ENCODE measurements around the gene FOXP1. TPM values are rescaled to one million over a fixed set of nuclear protein-coding genes. Genes with fewer than 3 reads are reported as not detected.

Gene FOXP1
- total RNA-seq, 1 donor from 2014 or later = 195 TPM

GRCh38 chr3:71217640-71218222 is 365.8 kb downstream of the FOXP1 start:
- peaks cover 2% of the 10 kb centered on the region for H3K4me1 Mint-ChIP-seq (ENCODE audit: unreplicated experiment)
- H3K27ac Mint-ChIP-seq (ENCODE audit: unreplicated experiment) = no peak overlapping the region
- DNase-seq (ENCODE audit: extremely low spot score, unreplicated experiment) = no peak
- peaks cover 6% of the 10 kb centered on the region for H3K9me3 Mint-ChIP-seq (ENCODE audit: unreplicated experiment)
- peaks cover 16% of the 10 kb centered on the region for H3K36me3 Mint-ChIP-seq (ENCODE audit: unreplicated experiment)
- H3K4me3 Mint-ChIP-seq (ENCODE audit: unreplicated experiment) = no peak overlapping the region
- TF ChIP-seq CTCF (IDR thresholded peaks at IDR 0.05) = no peak
- no peaks in the 10 kb centered on the region for H3K27me3 Mint-ChIP-seq (ENCODE audit: unreplicated experiment)

- peaks cover 13% of the 10 kb centered on the region for H3K4me1 Mint-ChIP-seq (ENCODE audit: unreplicated experiment)
Measured at GRCh38 chr3:71215351-71215750, 368.2 kb downstream of the FOXP1 start.

GRCh38 chr3:71214797-71215196 is 368.7 kb downstream of the FOXP1 start:
- H3K36me3 Mint-ChIP-seq (ENCODE audit: unreplicated experiment) = peaks cover 9% of the 10 kb centered on the region
- H3K27me3 Mint-ChIP-seq (ENCODE audit: unreplicated experiment) = no peaks in the 10 kb centered on the region
- TF ChIP-seq CTCF (IDR thresholded peaks at IDR 0.05) = no peak
- no peak overlapping the region for H3K27ac Mint-ChIP-seq (ENCODE audit: unreplicated experiment)
- H3K9me3 Mint-ChIP-seq (ENCODE audit: unreplicated experiment) = no peaks in the 10 kb centered on the region
- no peak overlapping the region for H3K4me3 Mint-ChIP-seq (ENCODE audit: unreplicated experiment)
- peaks cover 18% of the 10 kb centered on the region for H3K4me1 Mint-ChIP-seq (ENCODE audit: unreplicated experiment)
- DNase-seq (ENCODE audit: extremely low spot score, unreplicated experiment) = no peak

More at GRCh38 chr3:71215351-71215750, 368.2 kb downstream of the FOXP1 start:
- Mint-ChIP-seq H3K4me3 (ENCODE audit: unreplicated experiment) (no peak overlapping the region), H3K36me3 (ENCODE audit: unreplicated experiment) (peaks cover 7% of the 10 kb centered on the region), H3K27ac (ENCODE audit: unreplicated experiment) (no peak overlapping the region), H3K9me3 (ENCODE audit: unreplicated experiment) (no peaks in the 10 kb centered on the region), H3K27me3 (ENCODE audit: unreplicated experiment) (no peaks in the 10 kb centered on the region)
- TF ChIP-seq CTCF (IDR thresholded peaks at IDR 0.05) = no peak
- no peak for DNase-seq (ENCODE audit: extremely low spot score, unreplicated experiment)

GRCh38 chr3:71214016-71214415 is 369.5 kb downstream of the FOXP1 start:
- TF ChIP-seq CTCF (IDR thresholded peaks at IDR 0.05) = no peak

GRCh38 chr3:71211083-71211482 is 372.4 kb downstream of the FOXP1 start:
- no peak overlapping the region for H3K4me3 Mint-ChIP-seq (ENCODE audit: unreplicated experiment)
- no peak for TF ChIP-seq CTCF (IDR thresholded peaks at IDR 0.05)
- peaks cover 2% of the 10 kb centered on the region for H3K36me3 Mint-ChIP-seq (ENCODE audit: unreplicated experiment)
- no peaks in the 10 kb centered on the region for H3K9me3 Mint-ChIP-seq (ENCODE audit: unreplicated experiment)
- peaks cover 27% of the 10 kb centered on the region for H3K4me1 Mint-ChIP-seq (ENCODE audit: unreplicated experiment)
- H3K27me3 Mint-ChIP-seq (ENCODE audit: unreplicated experiment) = no peaks in the 10 kb centered on the region
- DNase-seq (ENCODE audit: extremely low spot score, unreplicated experiment) = no peak
- peak overlapping the region; percentile 90 for H3K27ac Mint-ChIP-seq (ENCODE audit: unreplicated experiment)

More at GRCh38 chr3:71214016-71214415, 369.5 kb downstream of the FOXP1 start:
- H3K27ac Mint-ChIP-seq (ENCODE audit: unreplicated experiment) = no peak overlapping the region
- peaks cover 9% of the 10 kb centered on the region for H3K36me3 Mint-ChIP-seq (ENCODE audit: unreplicated experiment)
- no peak overlapping the region for H3K4me3 Mint-ChIP-seq (ENCODE audit: unreplicated experiment)
- no peaks in the 10 kb centered on the region for H3K9me3 Mint-ChIP-seq (ENCODE audit: unreplicated experiment)
- no peak for DNase-seq (ENCODE audit: extremely low spot score, unreplicated experiment)
- peaks cover 19% of the 10 kb centered on the region for H3K4me1 Mint-ChIP-seq (ENCODE audit: unreplicated experiment)
- H3K27me3 Mint-ChIP-seq (ENCODE audit: unreplicated experiment) = no peaks in the 10 kb centered on the region
